ENCODE results near the gene PIK3R6. TPM values are rescaled to one million over a fixed set of nuclear protein-coding genes. Genes with fewer than 3 reads are reported as not detected.

The PIK3R6 gene
- total RNA-seq, 4 donors from 2014 or later = 0.55 to 1.4 TPM; not detected in 2

GRCh38 chr17:8868092-8868491 lies 618 bp upstream of the PIK3R6 start:
- TF ChIP-seq CTCF (IDR thresholded peaks at IDR 0.05) (no peak), POLR2A (IDR thresholded peaks at IDR 0.05) (no peak), POLR2AphosphoS5 (IDR thresholded peaks at IDR 0.05) (no peak), EP300 (IDR thresholded peaks at IDR 0.05; ENCODE audit: low read depth) (no peak)
- in situ Hi-C loops (cut with MboI; ENCODE audit: low pct_ligation_motif_present in 1 of 4, low pct_unique_long_range_greater_than_20kb in 1 of 4, low sequenced_read_pairs in 3 of 4) (no loop called here), intact Hi-C loops (cut with DNase I; ENCODE audit: low total_unique reads) (no loop called here)
- Histone ChIP-seq H3K4me3 (no peak overlapping the region), H3K36me3 (no peaks in the 10 kb centered on the region), H3K27ac (no peak overlapping the region), H3K27me3 (no peaks in the 10 kb centered on the region), H3K9me3 (no peaks in the 10 kb centered on the region), H3K4me1 (no peaks in the 10 kb centered on the region)
- no peak for DNase-seq
- 89% methylated on average over 1 of the region's 1 CpG; no CpG with 5 or more reads in 1 of the 2 donors for WGBS, 2 donors (ENCODE audit: low coverage in 1 of 2)

- TF ChIP-seq CTCF (IDR thresholded peaks at IDR 0.05) = no peak
- TF ChIP-seq EP300 (IDR thresholded peaks at IDR 0.05; ENCODE audit: low read depth) = no peak
- TF ChIP-seq POLR2A (IDR thresholded peaks at IDR 0.05) = no peak
- TF ChIP-seq POLR2AphosphoS5 (IDR thresholded peaks at IDR 0.05) = no peak
- 72 to 92% methylated on average over 3 to 7 of the region's 7 CpGs for WGBS, 2 donors (ENCODE audit: low coverage in 1 of 2)
- H3K9me3 ChIP-seq = no peaks in the 10 kb centered on the region
- no peaks in the 10 kb centered on the region for H3K4me1 ChIP-seq
- intact Hi-C loops (cut with DNase I; ENCODE audit: low total_unique reads) = no loop called here
- in situ Hi-C loops (cut with MboI; ENCODE audit: low pct_ligation_motif_present in 1 of 4, low pct_unique_long_range_greater_than_20kb in 1 of 4, low sequenced_read_pairs in 3 of 4) = no loop called here
- H3K4me3 ChIP-seq = no peak overlapping the region
- H3K27ac ChIP-seq = no peak overlapping the region
- DNase-seq = no peak
- no peaks in the 10 kb centered on the region for H3K27me3 ChIP-seq
- H3K36me3 ChIP-seq = no peaks in the 10 kb centered on the region
These were observed 1.7 kb downstream of the PIK3R6 start for GRCh38 chr17:8865811-8866210.

GRCh38 chr17:8865385-8865784 lies 2.1 kb downstream of the PIK3R6 start:
- H3K4me3 ChIP-seq = no peak overlapping the region
- in situ Hi-C loops (cut with MboI; ENCODE audit: low pct_ligation_motif_present in 1 of 4, low pct_unique_long_range_greater_than_20kb in 1 of 4, low sequenced_read_pairs in 3 of 4) = no loop called here
- WGBS, 2 donors (ENCODE audit: low coverage in 1 of 2) = 78% methylated on average over 6 of the region's 6 CpGs; no CpG with 5 or more reads in 1 of the 2 donors
- no peak for DNase-seq
- H3K36me3 ChIP-seq = no peaks in the 10 kb centered on the region
- TF ChIP-seq EP300 (IDR thresholded peaks at IDR 0.05; ENCODE audit: low read depth) = no peak
- TF ChIP-seq POLR2AphosphoS5 (IDR thresholded peaks at IDR 0.05) = no peak
- TF ChIP-seq POLR2A (IDR thresholded peaks at IDR 0.05) = no peak
- no peak for TF ChIP-seq CTCF (IDR thresholded peaks at IDR 0.05)
- H3K27me3 ChIP-seq = no peaks in the 10 kb centered on the region
- H3K9me3 ChIP-seq = no peaks in the 10 kb centered on the region
- H3K4me1 ChIP-seq = no peaks in the 10 kb centered on the region
- no peak overlapping the region for H3K27ac ChIP-seq
- intact Hi-C loops (cut with DNase I; ENCODE audit: low total_unique reads) = no loop called here

GRCh38 chr17:8862213-8863056 lies 5.0 kb downstream of the PIK3R6 start:
- Histone ChIP-seq H3K9me3 (no peaks in the 10 kb centered on the region), H3K36me3 (no peaks in the 10 kb centered on the region), H3K4me3 (no peak overlapping the region), H3K4me1 (no peaks in the 10 kb centered on the region), H3K27ac (no peak overlapping the region), H3K27me3 (no peaks in the 10 kb centered on the region)
- in situ Hi-C loops (cut with MboI; ENCODE audit: low pct_ligation_motif_present in 1 of 4, low pct_unique_long_range_greater_than_20kb in 1 of 4, low sequenced_read_pairs in 3 of 4) (no loop called here), intact Hi-C loops (cut with DNase I; ENCODE audit: low total_unique reads) (no loop called here)
- WGBS, 2 donors (ENCODE audit: low coverage in 1 of 2) = 67 to 82% methylated on average over 1 to 9 of the region's 9 CpGs
- DNase-seq = no peak
- TF ChIP-seq POLR2A (IDR thresholded peaks at IDR 0.05) (no peak), CTCF (IDR thresholded peaks at IDR 0.05) (no peak), EP300 (IDR thresholded peaks at IDR 0.05; ENCODE audit: low read depth) (no peak), POLR2AphosphoS5 (IDR thresholded peaks at IDR 0.05) (no peak)

All from transverse colon (tissue), 4 donors.